GM12872 (cell line): Measurements from ENCODE around the gene SORCS1.

ENCODE experiments used
- CTCF ChIP-seq: IDR thresholded peaks from 3 replicates; pipeline ENCODE4 v1.5.1; 2011; ENCODE audit warnings: low read depth, mild to moderate bottlenecking, low read length, moderate library complexity; ENCODE audit not compliant: insufficient read depth

Gene SORCS1

GRCh38 chr10:106708506-106708905 lies 456.0 kb downstream of the SORCS1 start:
- TF ChIP-seq CTCF = no peak

GRCh38 chr10:106707657-106708056 lies 456.8 kb downstream of the SORCS1 start:
- TF ChIP-seq CTCF = no peak

GRCh38 chr10:106706127-106706526 lies 458.4 kb downstream of the SORCS1 start:
- TF ChIP-seq CTCF = no peak

GRCh38 chr10:106705681-106706100 lies 458.8 kb downstream of the SORCS1 start:
- TF ChIP-seq CTCF = peak; percentile 86

- TF ChIP-seq CTCF = no peak
Measured at GRCh38 chr10:106696239-106696638, 468.3 kb downstream of the SORCS1 start.

- no peak for TF ChIP-seq CTCF
Measured at GRCh38 chr10:106694696-106695095, 469.8 kb downstream of the SORCS1 start.

GRCh38 chr10:106682175-106682574 lies 482.3 kb downstream of the SORCS1 start:
- TF ChIP-seq CTCF = no peak

- no peak for TF ChIP-seq CTCF
Measured at GRCh38 chr10:106680061-106680460, 484.4 kb downstream of the SORCS1 start.
